ENCODE results near the gene TMEM11. TPM values are rescaled to one million over a fixed set of nuclear protein-coding genes. Genes with fewer than 3 reads are reported as not detected.

TMEM11 gene
- total and polyA plus RNA-seq, 2 of the 8 experiments (the other 6 are each of a cell fraction or from before 2014, with no cell fraction given): 33.3 to 90.4 TPM

DNA sequence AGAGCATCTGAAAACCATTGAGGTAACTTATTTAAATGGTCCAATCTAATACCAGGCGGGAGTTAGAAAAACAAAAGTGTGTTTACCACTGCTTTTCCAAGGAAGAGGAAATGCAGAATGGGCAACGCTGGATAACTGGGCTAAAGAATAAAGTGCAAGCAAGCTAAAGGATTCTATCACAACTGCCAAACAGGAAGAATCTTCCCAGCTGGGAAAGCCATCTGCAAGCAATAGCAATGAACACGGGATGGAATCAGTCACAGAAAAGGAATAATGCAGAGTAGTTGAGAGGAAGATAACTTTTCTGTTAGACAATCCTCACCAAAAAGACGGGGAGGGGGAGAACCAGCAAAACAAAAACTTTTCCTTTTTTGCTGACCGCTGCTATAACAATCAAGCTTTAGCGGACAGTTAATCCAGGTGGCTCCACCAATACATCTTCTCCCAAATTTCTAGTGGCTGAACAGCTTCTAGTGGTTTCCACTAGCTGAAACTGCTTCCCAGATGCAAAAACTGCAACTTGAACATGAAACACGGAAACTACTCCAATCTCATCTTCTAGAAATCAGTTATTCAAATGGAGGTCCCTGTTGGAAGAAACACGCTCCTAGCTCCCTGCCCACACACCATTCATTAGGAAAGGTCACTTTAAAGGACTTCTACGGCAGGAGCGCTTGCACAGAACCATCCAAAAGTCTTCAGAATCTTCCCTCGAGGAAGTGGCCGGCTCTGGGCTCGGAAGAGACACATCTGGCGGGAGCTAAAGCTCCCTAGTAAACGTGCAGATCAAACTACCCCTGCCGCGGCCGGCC is 929 bp downstream of the TMEM11 start (continued):
- TF ChIP-seq KDM4A (IDR thresholded peaks at IDR 0.05; ENCODE audit: low read depth, low read length, severe bottlenecking) (no peak), JUN (IDR thresholded peaks at IDR 0.05; ENCODE audit: low read depth, low read length) (no peak), SP4 (IDR thresholded peaks at IDR 0.05; ENCODE audit: low read length) (no peak), SP2 (IDR thresholded peaks at IDR 0.05; ENCODE audit: low read length) (no peak)

All from H1 (cell line).